ENCODE measurements around the gene LRRC8B. TPM values are rescaled to one million over a fixed set of nuclear protein-coding genes. Genes with fewer than 3 reads are reported as not detected.

The LRRC8B gene
- total and polyA plus RNA-seq, 2 of the 8 experiments (the other 6 are each of a cell fraction or from before 2014, with no cell fraction given), result 18.4 to 29.2 TPM

- TF ChIP-seq SAP30 (IDR thresholded peaks at IDR 0.05; ENCODE audit: insufficient read depth, insufficient replicate concordance, low read length) (no peak), SIX5 (IDR thresholded peaks at IDR 0.05; ENCODE audit: low read depth, low read length) (no peak)
These were observed 25.3 kb upstream of the LRRC8B start (continued) for GRCh38 chr1:89499320-89499719.

Data from H1 (cell line).